GM23338 (cell line): ENCODE results near the gene GUCY2C. TPM values are rescaled to one million over a fixed set of nuclear protein-coding genes. Genes with fewer than 3 reads are reported as not detected.

Experiments used
- ATAC-seq: fragments of 200-7000 bp; cut with Tn5 transposase; 3 replicates; pipeline ENCODE4 v1.9.1; 2020
- DNase-seq: peaks from one replicate; pipeline ENCODE4 v3.0.0-alpha.2; 2015; ENCODE audit warnings: low spot score
- H2AFZ ChIP-seq: fragments of 200-600 bp; sonication (generic); 2 replicates; pipeline ENCODE4 v1.8.0; 2016; ENCODE audit warnings: antibody characterized with exemption, mild to moderate bottlenecking, moderate library complexity
- H3F3A ChIP-seq: fragments of 200-600 bp; sonication (generic); replicated peaks from 2 replicates; pipeline ENCODE4 v1.8.0; 2017; ENCODE audit warnings: antibody characterized with exemption, mixed run types, low read depth
- H3K27ac ChIP-seq: fragments of 200-600 bp; sonication (generic); 2 replicates; pipeline ENCODE4 v1.6.1; 2016; ENCODE audit warnings: low read depth
- H3K27me3 ChIP-seq: fragments of 200-600 bp; sonication (generic); 2 replicates; pipeline ENCODE4 v1.8.0; 2016; ENCODE audit warnings: mild to moderate bottlenecking, mixed run types, moderate library complexity; ENCODE audit not compliant: insufficient read depth
- H3K36me3 ChIP-seq: fragments of 200-600 bp; sonication (generic); 2 replicates; pipeline ENCODE4 v1.8.0; 2016; ENCODE audit warnings: mild to moderate bottlenecking; ENCODE audit not compliant: insufficient read depth
- H3K4me1 ChIP-seq: fragments of 200-600 bp; sonication (generic); 2 replicates; pipeline ENCODE4 v1.8.0; 2016; ENCODE audit warnings: mild to moderate bottlenecking, moderate library complexity; ENCODE audit not compliant: insufficient read depth
- H3K4me2 ChIP-seq: fragments of 200-600 bp; sonication (generic); 2 replicates; pipeline ENCODE4 v1.7.1; 2017; ENCODE audit warnings: mixed run types
- H3K4me3 ChIP-seq: fragments of 200-600 bp; sonication (generic); 2 replicates; pipeline ENCODE4 v1.6.1; 2016; ENCODE audit warnings: mixed run types
- H3K79me2 ChIP-seq: fragments of 200-600 bp; sonication (generic); replicated peaks from 2 replicates; pipeline ENCODE4 v1.8.0; 2017; ENCODE audit warnings: mild to moderate bottlenecking; ENCODE audit not compliant: insufficient read depth
- H3K9me2 ChIP-seq: fragments of 200-600 bp; sonication (generic); 2 replicates; pipeline ENCODE4 v1.8.0; 2017; ENCODE audit not compliant: insufficient read depth
- H4K20me1 ChIP-seq: fragments of 200-600 bp; sonication (generic); replicated peaks from 2 replicates; pipeline ENCODE4 v1.8.0; 2017; ENCODE audit warnings: mild to moderate bottlenecking; ENCODE audit not compliant: insufficient read depth
- H3K27ac Mint-ChIP-seq: 2 replicates; pipeline ENCODE4 v1.8.0; 2020; ENCODE audit warnings: inconsistent platforms, mild to moderate bottlenecking, moderate library complexity, mixed read lengths
- H3K27me3 Mint-ChIP-seq: 3 replicates; pipeline ENCODE4 v1.8.0; 2022; ENCODE audit warnings: low read depth, mild to moderate bottlenecking, moderate library complexity, mixed read lengths, inconsistent platforms; ENCODE audit not compliant: insufficient read depth, poor library complexity
- H3K36me3 Mint-ChIP-seq: 3 replicates; pipeline ENCODE4 v1.8.0; 2021; ENCODE audit warnings: low read depth, mild to moderate bottlenecking, inconsistent platforms, moderate library complexity, mixed read lengths
- H3K4me1 Mint-ChIP-seq: 3 replicates; pipeline ENCODE4 v1.8.0; 2020; ENCODE audit warnings: mild to moderate bottlenecking, inconsistent platforms, mixed read lengths
- H3K4me3 Mint-ChIP-seq: 3 replicates; pipeline ENCODE4 v1.8.0; 2021; ENCODE audit warnings: moderate library complexity, mild to moderate bottlenecking, inconsistent platforms, mixed read lengths
- H3K9me3 Mint-ChIP-seq: 3 replicates; pipeline ENCODE4 v1.8.0; 2020; ENCODE audit warnings: moderate library complexity, mild to moderate bottlenecking, inconsistent platforms, mixed read lengths
- CTCF ChIP-seq, 2 experiments: fragments of 200-600 bp in 1 of 2; sonication (generic) in 1 of 2; conservative IDR thresholded peaks; 2 replicates each; pipeline versions ENCODE4 v1.5.1 to v1.6.1; 2016 to 2017; ENCODE audit warnings: antibody characterized with exemption in 2 of 2, low read depth in 2 of 2, mild to moderate bottlenecking in 2 of 2, moderate library complexity in 1 of 2
- ETS1 ChIP-seq: IDR thresholded peaks from 2 replicates; pipeline ENCODE4 v1.6.1; 2016; ENCODE audit warnings: antibody characterized with exemption
- EZH2phosphoT487 ChIP-seq: fragments of 200-600 bp; sonication (generic); IDR thresholded peaks from one replicate; pipeline ENCODE4 v1.8.1; 2018; ENCODE audit warnings: antibody characterized with exemption; ENCODE audit not compliant: unreplicated experiment
- JUNB ChIP-seq: IDR thresholded peaks from one replicate; pipeline ENCODE4 v1.6.1; 2016; ENCODE audit warnings: antibody characterized with exemption; ENCODE audit not compliant: unreplicated experiment
- POLR2AphosphoS5 ChIP-seq: IDR thresholded peaks from 2 replicates; pipeline ENCODE4 v1.6.1; 2016; ENCODE audit warnings: antibody characterized with exemption, low read depth
- REST ChIP-seq: IDR thresholded peaks from one replicate; pipeline ENCODE4 v1.6.1; 2018; ENCODE audit warnings: antibody characterized with exemption; ENCODE audit not compliant: unreplicated experiment
- STAT1 ChIP-seq: IDR thresholded peaks from one replicate; pipeline ENCODE4 v1.6.1; 2016; ENCODE audit warnings: antibody characterized with exemption; ENCODE audit not compliant: unreplicated experiment
- ZNF114 ChIP-seq: fragments of 250-450 bp; sonication (Bioruptor Pico); IDR thresholded peaks from 2 replicates; pipeline ENCODE4 v1.5.0; 2020; ENCODE audit warnings: mild to moderate bottlenecking, moderate library complexity
- ZNF462 ChIP-seq: fragments of 250-450 bp; sonication (Bioruptor Pico); IDR thresholded peaks from 2 replicates; pipeline ENCODE4 v1.5.0; 2020; ENCODE audit warnings: mild to moderate bottlenecking, moderate library complexity
- polyA plus RNA-seq: library from polyadenylated mRNA; unstranded; fragments of >200 nt; fragmentation: Nextera tagmentation; extraction: Ambion mirVana; gene quantifications from 2 replicates; pipeline ENCODE4 v1.2.1, GENCODE V29; 2016
- total RNA-seq: library from RNA; depleted of rRNA; stranded (reverse); fragments of >200 nt; shearing (Covaris generic); gene quantifications from 2 replicates; pipeline ENCODE4 v1.2.3, GENCODE V29; 2014

Gene GUCY2C
- total and polyA plus RNA-seq, 2 experiments from 2014 or later, result 2.1 to 3.1 TPM

- TF ChIP-seq ETS1, result no peak
- no peak for TF ChIP-seq EZH2phosphoT487
- no peak for TF ChIP-seq REST
- no peak for TF ChIP-seq POLR2AphosphoS5
- no peak for TF ChIP-seq STAT1
- TF ChIP-seq CTCF (conservative IDR thresholded peaks at IDR 0.05; ENCODE audit: low read depth in 2 of 2), result no peak
- no peak for TF ChIP-seq JUNB
Measured at GRCh38 chr12:14601692-14602478, 94.5 kb downstream of the GUCY2C start (continued).

- Mint-ChIP-seq H3K9me3 (peaks cover 11% of the 10 kb centered on the region; the same call in 2 of the 3 replicates), H3K4me1 (no peaks in the 10 kb centered on the region), H3K4me3 (no peak overlapping the region), H3K27ac (no peak overlapping the region), H3K27me3 (peaks cover 8% of the 10 kb centered on the region), H3K36me3 (no peaks in the 10 kb centered on the region)
- no peak overlapping the region for H3K4me2 ChIP-seq
- no peaks in the 10 kb centered on the region for H3K36me3 ChIP-seq
- no peaks in the 10 kb centered on the region; the same call in 1 of the 2 replicates for H3K9me2 ChIP-seq
- H3K27me3 ChIP-seq, result no peaks in the 10 kb centered on the region
- ATAC-seq, result no peak
- no peaks in the 10 kb centered on the region for H3K79me2 ChIP-seq
- H3K4me1 ChIP-seq, result no peaks in the 10 kb centered on the region
- no peaks in the 10 kb centered on the region for H3F3A ChIP-seq
- DNase-seq, result no peak
- no peaks in the 10 kb centered on the region for H4K20me1 ChIP-seq
- H2AFZ ChIP-seq, result no peak overlapping the region
- H3K27ac ChIP-seq, result no peak overlapping the region
- no peak overlapping the region for H3K4me3 ChIP-seq
- no peak for TF ChIP-seq POLR2AphosphoS5
- TF ChIP-seq ZNF462 (CRISPR knock-in tag), result no peak
- TF ChIP-seq ZNF114 (CRISPR knock-in tag), result no peak
Measured at GRCh38 chr12:14597480-14597879, 98.9 kb downstream of the GUCY2C start.
